Measurements from ENCODE around the gene CRYBG1. TPM values are rescaled to one million over a fixed set of nuclear protein-coding genes. Genes with fewer than 3 reads are reported as not detected.

The CRYBG1 gene
- total RNA-seq, 1 experiment from 2014 or later, result 5.7 TPM

DNA sequence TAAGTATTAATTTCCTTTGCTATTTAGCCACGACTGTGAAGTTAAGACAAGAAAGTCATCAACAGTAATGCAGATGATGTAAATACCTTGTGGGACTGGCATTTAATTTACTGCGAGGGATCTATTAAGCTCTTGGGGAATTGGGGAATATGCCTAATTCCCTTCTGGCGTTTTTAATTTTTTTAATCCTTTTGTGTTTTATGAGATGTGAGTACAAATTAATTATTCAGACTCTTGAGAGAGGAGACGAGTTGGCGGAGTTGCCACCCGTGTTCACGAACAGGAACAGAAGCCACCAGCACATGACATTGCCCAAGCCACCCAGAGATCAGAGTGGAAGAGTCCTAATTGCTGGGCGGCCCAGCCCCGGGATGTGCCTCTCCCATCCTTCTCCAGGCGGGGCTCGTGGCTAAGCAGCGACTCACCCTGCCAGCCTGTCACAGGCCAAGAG is 533 bp upstream of the CRYBG1 start:
- Histone ChIP-seq H2AK5ac (ENCODE audit: insufficient read length, low read length) (no peak overlapping the region), H3K9ac (ENCODE audit: extremely low read depth, insufficient read length, low read length) (no peak overlapping the region), H4K5ac (ENCODE audit: insufficient read length, low read depth, low read length) (no peak overlapping the region), H3K18ac (ENCODE audit: insufficient read length, low read depth, low read length) (no peak overlapping the region), H3K23ac (ENCODE audit: insufficient read length, low read depth, low read length) (no peak overlapping the region), H4K8ac (replicated peaks; ENCODE audit: insufficient read length, low read depth, low read length) (no peak overlapping the region), H4K20me1 (ENCODE audit: control insufficient read depth, insufficient read depth, insufficient read length) (no peaks in the 10 kb centered on the region), H3K56ac (ENCODE audit: insufficient read length, low read depth, low read length) (no peak overlapping the region), H2BK120ac (ENCODE audit: low read depth, low read length, poor library complexity, severe bottlenecking) (no peak overlapping the region), H3K23me2 (ENCODE audit: insufficient read length, low read depth, low read length, poor library complexity, severe bottlenecking) (peaks cover 8% of the 10 kb centered on the region), H4K91ac (ENCODE audit: insufficient read length, low read depth, low read length) (no peak overlapping the region), H3K4me2 (ENCODE audit: insufficient read depth, insufficient read length, low read length) (peak overlapping the region; percentile 53), H3K4ac (ENCODE audit: low read depth, low read length) (no peak overlapping the region), H2BK20ac (ENCODE audit: low read depth, low read length, poor library complexity, severe bottlenecking) (no peak overlapping the region), H3K79me2 (ENCODE audit: insufficient read depth, low read length) (no peaks in the 10 kb centered on the region), H2BK12ac (ENCODE audit: insufficient read length, low read depth, low read length) (no peak overlapping the region), H3K4me1 (ENCODE audit: insufficient read depth, low read length) (no peaks in the 10 kb centered on the region; the same call in 1 of the 2 replicates), H3K27ac (ENCODE audit: insufficient read length, low read depth, low read length) (no peak overlapping the region), H3K79me1 (ENCODE audit: insufficient read depth, low read depth, low read length, poor library complexity, severe bottlenecking) (no peaks in the 10 kb centered on the region), H2AFZ (ENCODE audit: low read length) (no peak overlapping the region), H2BK15ac (ENCODE audit: low read depth, low read length) (no peak overlapping the region), H3T11ph (ENCODE audit: low read length) (no peak overlapping the region), H3K9me3 (ENCODE audit: control insufficient read depth, low read depth, low read length) (no peaks in the 10 kb centered on the region), H2BK5ac (ENCODE audit: insufficient read length, low read length) (no peak overlapping the region), H3K14ac (ENCODE audit: insufficient read depth, low read length) (peak overlapping the region; percentile 76; the same call in 1 of the 2 replicates), H3K27me3 (ENCODE audit: insufficient read depth, low read length) (no peaks in the 10 kb centered on the region; the same call in 1 of the 2 replicates)
- TF ChIP-seq, protein P1, sequence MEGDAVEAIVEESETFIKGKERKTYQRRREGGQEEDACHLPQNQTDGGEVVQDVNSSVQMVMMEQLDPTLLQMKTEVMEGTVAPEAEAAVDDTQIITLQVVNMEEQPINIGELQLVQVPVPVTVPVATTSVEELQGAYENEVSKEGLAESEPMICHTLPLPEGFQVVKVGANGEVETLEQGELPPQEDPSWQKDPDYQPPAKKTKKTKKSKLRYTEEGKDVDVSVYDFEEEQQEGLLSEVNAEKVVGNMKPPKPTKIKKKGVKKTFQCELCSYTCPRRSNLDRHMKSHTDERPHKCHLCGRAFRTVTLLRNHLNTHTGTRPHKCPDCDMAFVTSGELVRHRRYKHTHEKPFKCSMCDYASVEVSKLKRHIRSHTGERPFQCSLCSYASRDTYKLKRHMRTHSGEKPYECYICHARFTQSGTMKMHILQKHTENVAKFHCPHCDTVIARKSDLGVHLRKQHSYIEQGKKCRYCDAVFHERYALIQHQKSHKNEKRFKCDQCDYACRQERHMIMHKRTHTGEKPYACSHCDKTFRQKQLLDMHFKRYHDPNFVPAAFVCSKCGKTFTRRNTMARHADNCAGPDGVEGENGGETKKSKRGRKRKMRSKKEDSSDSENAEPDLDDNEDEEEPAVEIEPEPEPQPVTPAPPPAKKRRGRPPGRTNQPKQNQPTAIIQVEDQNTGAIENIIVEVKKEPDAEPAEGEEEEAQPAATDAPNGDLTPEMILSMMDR (conservative IDR thresholded peaks at IDR 0.05), result no peak
- Mint-ChIP-seq H3K36me3 (ENCODE audit: insufficient read depth in 1 of 3, low read depth in 3 of 3) (peaks cover 0 to 2% (median 0%) of the 10 kb centered on the region in 3 experiments; a peak in 1 of 7 replicates), H3K4me1 (peaks cover 6 to 7% of the 10 kb centered on the region in 2 experiments), H3K27ac (no peak overlapping the region), H3K9me3 (no peaks in the 10 kb centered on the region; a peak in 1 of 5 replicates), H3K4me3 (peak overlapping the region; percentile 52 to 84), H3K27me3 (ENCODE audit: low read depth) (peaks cover 17% of the 10 kb centered on the region)
- WGBS (ENCODE audit: extremely low coverage, insufficient read length, low lambda C conversion rate), result no CpG with 5 or more reads among the region's 12 CpGs
- DNase-seq, result no peak
